ENCODE results near the gene MORN1. TPM values are rescaled to one million over a fixed set of nuclear protein-coding genes. Genes with fewer than 3 reads are reported as not detected.

Gene MORN1
- total RNA-seq, 1 donor from 2014 or later: 10.8 TPM

DNA sequence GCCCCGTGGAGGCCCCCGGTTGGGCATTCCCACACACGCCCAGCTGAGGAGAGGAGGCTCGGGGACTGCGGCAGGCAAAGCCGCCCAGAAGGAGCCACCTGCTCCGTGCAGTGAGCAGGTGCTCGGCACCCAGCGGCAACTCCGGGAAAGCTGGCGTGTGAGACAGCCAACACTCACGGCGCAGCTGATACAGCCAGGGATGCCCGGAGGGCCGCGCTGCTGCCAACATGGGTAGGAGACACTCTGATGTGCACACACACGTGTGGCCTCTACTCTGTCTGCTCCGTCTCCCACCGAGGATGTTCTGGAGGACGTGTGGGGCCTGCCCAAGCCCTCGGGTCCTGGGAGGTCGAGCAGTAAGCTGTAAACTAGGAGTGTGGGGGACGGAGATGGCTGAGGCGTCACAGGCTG lies 12.9 kb downstream of the MORN1 start:
- peaks cover 2% of the 10 kb centered on the region for H3K9me3 Mint-ChIP-seq (ENCODE audit: unreplicated experiment)
- TF ChIP-seq CTCF (IDR thresholded peaks at IDR 0.05; ENCODE audit: partially characterized antibody, unreplicated experiment): no peak
- DNase-seq: peak; percentile 18
- no peak overlapping the region for H3K27ac Mint-ChIP-seq (ENCODE audit: unreplicated experiment)
- H3K4me3 Mint-ChIP-seq (ENCODE audit: unreplicated experiment): no peak overlapping the region
- peaks cover 7% of the 10 kb centered on the region for H3K4me1 Mint-ChIP-seq (ENCODE audit: low read depth, unreplicated experiment)
- H3K36me3 Mint-ChIP-seq (ENCODE audit: unreplicated experiment): no peaks in the 10 kb centered on the region
- H3K27me3 Mint-ChIP-seq (ENCODE audit: unreplicated experiment): peaks cover 10% of the 10 kb centered on the region

GRCh38 chr1:2377751-2378440 lies 13.5 kb downstream of the MORN1 start:
- Mint-ChIP-seq H3K27me3 (ENCODE audit: unreplicated experiment) (peaks cover 10% of the 10 kb centered on the region), H3K36me3 (ENCODE audit: unreplicated experiment) (no peaks in the 10 kb centered on the region), H3K4me1 (ENCODE audit: low read depth, unreplicated experiment) (peaks cover 7% of the 10 kb centered on the region), H3K27ac (ENCODE audit: unreplicated experiment) (no peak overlapping the region), H3K4me3 (ENCODE audit: unreplicated experiment) (no peak overlapping the region), H3K9me3 (ENCODE audit: unreplicated experiment) (peaks cover 2% of the 10 kb centered on the region)
- TF ChIP-seq CTCF (IDR thresholded peaks at IDR 0.05; ENCODE audit: partially characterized antibody, unreplicated experiment): no peak
- peak; percentile 8 for DNase-seq

- Mint-ChIP-seq H3K27me3 (ENCODE audit: unreplicated experiment) (peaks cover 10% of the 10 kb centered on the region), H3K9me3 (ENCODE audit: unreplicated experiment) (peaks cover 2% of the 10 kb centered on the region), H3K4me1 (ENCODE audit: low read depth, unreplicated experiment) (peaks cover 7% of the 10 kb centered on the region), H3K4me3 (ENCODE audit: unreplicated experiment) (no peak overlapping the region), H3K27ac (ENCODE audit: unreplicated experiment) (no peak overlapping the region), H3K36me3 (ENCODE audit: unreplicated experiment) (no peaks in the 10 kb centered on the region)
- peak; percentile 8 for DNase-seq
- no peak for TF ChIP-seq CTCF (IDR thresholded peaks at IDR 0.05; ENCODE audit: partially characterized antibody, unreplicated experiment)
Measured at GRCh38 chr1:2376931-2377672, 14.3 kb downstream of the MORN1 start.

DNA sequence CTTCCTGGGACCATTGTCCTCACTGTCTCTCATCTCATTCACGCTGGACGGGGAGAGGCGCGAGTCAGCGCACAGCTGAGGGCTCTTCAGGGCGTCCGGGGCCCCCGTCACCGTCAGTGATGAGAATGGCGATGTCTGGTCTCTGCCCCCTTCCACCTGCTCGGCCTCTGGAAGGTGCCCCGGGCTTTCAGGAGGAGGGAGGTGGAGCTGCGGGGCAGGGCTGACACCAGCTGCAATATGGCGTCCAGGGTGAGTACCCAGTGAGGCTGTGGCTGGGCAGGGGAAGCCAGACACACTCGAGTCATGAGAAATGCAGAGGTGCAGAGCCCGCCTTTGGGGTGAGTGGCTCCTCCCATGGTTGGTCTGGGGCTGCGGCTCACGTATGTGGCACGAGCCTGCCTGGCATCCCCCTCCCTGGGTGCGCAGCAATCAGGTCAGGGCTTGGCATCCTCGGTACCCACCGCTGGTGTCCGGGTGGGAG lies 15.1 kb downstream of the MORN1 start:
- no peak overlapping the region for H3K27ac Mint-ChIP-seq (ENCODE audit: unreplicated experiment)
- H3K4me1 Mint-ChIP-seq (ENCODE audit: low read depth, unreplicated experiment): peaks cover 7% of the 10 kb centered on the region
- no peak for TF ChIP-seq CTCF (IDR thresholded peaks at IDR 0.05; ENCODE audit: partially characterized antibody, unreplicated experiment)
- no peak overlapping the region for H3K4me3 Mint-ChIP-seq (ENCODE audit: unreplicated experiment)
- no peak for DNase-seq
- H3K36me3 Mint-ChIP-seq (ENCODE audit: unreplicated experiment): no peaks in the 10 kb centered on the region
- peaks cover 4% of the 10 kb centered on the region for H3K9me3 Mint-ChIP-seq (ENCODE audit: unreplicated experiment)
- H3K27me3 Mint-ChIP-seq (ENCODE audit: unreplicated experiment): peaks cover 13% of the 10 kb centered on the region

- Mint-ChIP-seq H3K9me3 (ENCODE audit: unreplicated experiment) (peaks cover 4% of the 10 kb centered on the region), H3K4me3 (ENCODE audit: unreplicated experiment) (no peak overlapping the region), H3K27me3 (ENCODE audit: unreplicated experiment) (peaks cover 13% of the 10 kb centered on the region), H3K4me1 (ENCODE audit: low read depth, unreplicated experiment) (peaks cover 7% of the 10 kb centered on the region), H3K36me3 (ENCODE audit: unreplicated experiment) (no peaks in the 10 kb centered on the region), H3K27ac (ENCODE audit: unreplicated experiment) (no peak overlapping the region)
- no peak for TF ChIP-seq CTCF (IDR thresholded peaks at IDR 0.05; ENCODE audit: partially characterized antibody, unreplicated experiment)
- DNase-seq: no peak
Measured at GRCh38 chr1:2375923-2376260, 15.5 kb downstream of the MORN1 start.
